GM12891 (cell line): ENCODE data around the gene MYO3A.

ENCODE experiments used
- PAX5 ChIP-seq: IDR thresholded peaks from 2 replicates; pipeline ENCODE4 v1.6.1; 2011; ENCODE audit warnings: low read length, moderate library complexity, mild to moderate bottlenecking; ENCODE audit not compliant: insufficient read depth, severe bottlenecking
- POLR2A ChIP-seq: IDR thresholded peaks from 2 replicates; pipeline ENCODE4 v1.6.1; 2011; ENCODE audit warnings: low read depth, low read length, control low read depth
- POU2F2 ChIP-seq: IDR thresholded peaks from 2 replicates; pipeline ENCODE4 v1.6.1; 2011; ENCODE audit warnings: low read depth, mild to moderate bottlenecking, control low read depth, low read length, moderate library complexity
- SPI1 ChIP-seq: IDR thresholded peaks from 2 replicates; pipeline ENCODE4 v1.6.1; 2011; ENCODE audit warnings: low read depth, low read length, control low read depth

DNA sequence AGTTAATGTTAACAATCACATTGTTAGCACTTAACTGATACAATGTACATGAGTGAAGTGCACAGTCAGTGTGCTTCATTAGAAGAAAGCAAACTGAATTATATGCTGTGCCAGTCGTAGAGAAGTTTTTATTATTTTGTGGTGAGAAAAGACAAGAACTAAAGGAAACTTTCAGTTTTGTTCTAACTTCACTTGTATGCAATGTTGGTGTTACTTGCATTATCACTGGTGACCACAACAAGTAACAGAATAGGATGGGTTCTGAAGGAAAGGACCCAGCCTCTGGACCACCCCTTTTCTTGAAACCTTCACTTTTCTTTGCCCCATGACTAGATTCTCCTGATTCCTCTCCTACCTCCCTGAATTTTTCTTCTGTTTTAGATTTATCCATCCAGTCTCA is 159.2 kb downstream of the MYO3A start:
- TF ChIP-seq PAX5 (no peak), SPI1 (no peak), POLR2A (no peak), POU2F2 (no peak)
